Panc1 (cell line): Measurements from ENCODE around the gene PRND.

Experiments used
- CTCF ChIP-seq: fragments of 450-650 bp; IDR thresholded peaks from 2 replicates; pipeline ENCODE4 v1.5.1; 2017; ENCODE audit warnings: mild to moderate bottlenecking
- POLR2AphosphoS5 ChIP-seq: IDR thresholded peaks from 2 replicates; pipeline ENCODE4 v1.6.1; 2012; ENCODE audit warnings: mild to moderate bottlenecking, low read depth, low read length, moderate library complexity
- REST ChIP-seq, 2 experiments: IDR thresholded peaks; 2 replicates each; pipeline ENCODE4 v1.6.1; 2011 to 2012; ENCODE audit warnings: low read depth in 2 of 2, control low read depth in 1 of 2, low read length in 1 of 2, mild to moderate bottlenecking in 1 of 2, moderate library complexity in 1 of 2; ENCODE audit not compliant: insufficient read depth in 1 of 2
- SIN3A ChIP-seq: IDR thresholded peaks from 2 replicates; pipeline ENCODE4 v1.6.1; 2012; ENCODE audit warnings: low read depth, mild to moderate bottlenecking, low read length, moderate library complexity, borderline replicate concordance; ENCODE audit not compliant: insufficient read depth
- TCF7L2 ChIP-seq: IDR thresholded peaks from 2 replicates; pipeline ENCODE4 v1.6.1; 2011; ENCODE audit warnings: mild to moderate bottlenecking, low read depth, low read length, inconsistent platforms

GRCh38 chr20:4672948-4673347 lies 48.8 kb upstream of the PRND start:
- TF ChIP-seq CTCF (no peak), REST (IDR thresholded peaks at IDR 0.05; ENCODE audit: insufficient read depth in 1 of 2, low read depth in 2 of 2, low read length in 1 of 2) (no peak), SIN3A (no peak), POLR2AphosphoS5 (no peak), TCF7L2 (no peak)
